Endometrium (tissue), 2 donors: ENCODE results near the gene COL4A2.

ENCODE experiments used
- FAIRE-seq: peaks from 2 replicates; lab custom pipeline; 2012; peaks lifted over from hg19 to GRCh38; lab: Jason Lieb, UNC
- donor health status: control.
- donor health status: control.

COL4A2 gene

GRCh38 chr13:110354715-110355473 is 47.8 kb downstream of the COL4A2 start:
- FAIRE-seq = no peak

GRCh38 chr13:110356362-110356761 is 49.3 kb downstream of the COL4A2 start:
- FAIRE-seq = no peak

GRCh38 chr13:110358381-110358780 is 51.3 kb downstream of the COL4A2 start:
- no peak for FAIRE-seq

GRCh38 chr13:110359840-110360301 is 52.8 kb downstream of the COL4A2 start:
- no peak for FAIRE-seq

- FAIRE-seq = no peak
These were observed 53.5 kb downstream of the COL4A2 start for GRCh38 chr13:110360598-110360997.

GRCh38 chr13:110361365-110361911 is 54.4 kb downstream of the COL4A2 start:
- no peak for FAIRE-seq

- FAIRE-seq = no peak
These were observed 55.9 kb downstream of the COL4A2 start for GRCh38 chr13:110363010-110363409.

- no peak for FAIRE-seq
These were observed 57.0 kb downstream of the COL4A2 start for GRCh38 chr13:110364081-110364480.

GRCh38 chr13:110365876-110366275 is 58.8 kb downstream of the COL4A2 start:
- FAIRE-seq = no peak

- FAIRE-seq = no peak
These were observed 59.6 kb downstream of the COL4A2 start for GRCh38 chr13:110366733-110367132.

- no peak for FAIRE-seq
These were observed 60.5 kb downstream of the COL4A2 start for GRCh38 chr13:110367620-110368019.

GRCh38 chr13:110368408-110368807 is 61.3 kb downstream of the COL4A2 start:
- peak; percentile 84 for FAIRE-seq

- FAIRE-seq = no peak
These were observed 62.3 kb downstream of the COL4A2 start for GRCh38 chr13:110369400-110369799.

GRCh38 chr13:110371550-110372465 is 64.7 kb downstream of the COL4A2 start:
- FAIRE-seq = peak; percentile 96

GRCh38 chr13:110372676-110373075 is 65.6 kb downstream of the COL4A2 start:
- FAIRE-seq = no peak

- FAIRE-seq = no peak
These were observed 66.5 kb downstream of the COL4A2 start for GRCh38 chr13:110373617-110374016.

- FAIRE-seq = no peak
These were observed 67.6 kb downstream of the COL4A2 start for GRCh38 chr13:110374431-110375370.

GRCh38 chr13:110376120-110376519 is 69.0 kb downstream of the COL4A2 start:
- FAIRE-seq = no peak

GRCh38 chr13:110377178-110377825 is 70.2 kb downstream of the COL4A2 start:
- no peak for FAIRE-seq

GRCh38 chr13:110377826-110378201 is 70.7 kb downstream of the COL4A2 start:
- FAIRE-seq = no peak

- no peak for FAIRE-seq
These were observed 72.3 kb downstream of the COL4A2 start for GRCh38 chr13:110379358-110379757.
